ENCODE results near the gene EVL. TPM values are rescaled to one million over a fixed set of nuclear protein-coding genes. Genes with fewer than 3 reads are reported as not detected.

EVL gene
- total RNA-seq, 1 experiment from 2014 or later = 82.9 TPM

DNA sequence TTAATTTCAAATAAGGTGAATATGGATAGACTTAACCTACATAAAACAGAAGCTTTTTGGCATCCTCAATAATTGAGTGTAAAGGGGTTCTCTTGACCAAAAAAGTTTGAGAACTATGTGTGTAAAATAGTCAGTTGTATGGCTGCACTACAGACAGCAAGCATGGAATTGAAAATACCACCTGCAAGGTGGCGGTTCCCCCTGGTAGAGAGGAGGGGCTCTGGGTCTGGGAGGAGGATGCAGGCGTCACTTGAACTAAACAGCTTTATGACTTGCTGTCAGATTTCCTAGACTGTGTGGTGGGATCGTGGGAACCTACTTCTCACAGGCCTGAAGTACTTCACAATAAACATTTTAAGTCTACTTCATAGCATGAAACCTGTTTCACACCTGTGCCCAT lies 6.3 kb downstream of the EVL start:
- Histone ChIP-seq H3K36me3 (ENCODE audit: insufficient read depth, low read length, poor library complexity, severe bottlenecking) (no peaks in the 10 kb centered on the region), H3K4me3 (ENCODE audit: low read depth, low read length, poor library complexity, severe bottlenecking) (no peak overlapping the region), H3K27me3 (replicated peaks; ENCODE audit: insufficient read depth, low read depth, low read length, poor library complexity) (no peaks in the 10 kb centered on the region), H3K9me3 (ENCODE audit: low read depth, low read length, poor library complexity, severe bottlenecking) (no peaks in the 10 kb centered on the region), H3K4me1 (ENCODE audit: insufficient read depth, low read length, poor library complexity, severe bottlenecking) (peaks cover 9% of the 10 kb centered on the region), H3K27ac (ENCODE audit: low read depth, low read length, poor library complexity, severe bottlenecking) (no peak overlapping the region)
- POLR2A ChIA-PET (ENCODE audit: low non-redundant PET) = no interaction called here
- DNase-seq (ENCODE audit: low spot score) = no peak
- BruUV-seq (replicated peaks) = no TSS peak
- intact Hi-C loops (cut with micrococcal nuclease; ENCODE audit: unreplicated experiment) = no loop called here
- CTCF ChIA-PET = no interaction called here
- TF ChIP-seq, protein P1, sequence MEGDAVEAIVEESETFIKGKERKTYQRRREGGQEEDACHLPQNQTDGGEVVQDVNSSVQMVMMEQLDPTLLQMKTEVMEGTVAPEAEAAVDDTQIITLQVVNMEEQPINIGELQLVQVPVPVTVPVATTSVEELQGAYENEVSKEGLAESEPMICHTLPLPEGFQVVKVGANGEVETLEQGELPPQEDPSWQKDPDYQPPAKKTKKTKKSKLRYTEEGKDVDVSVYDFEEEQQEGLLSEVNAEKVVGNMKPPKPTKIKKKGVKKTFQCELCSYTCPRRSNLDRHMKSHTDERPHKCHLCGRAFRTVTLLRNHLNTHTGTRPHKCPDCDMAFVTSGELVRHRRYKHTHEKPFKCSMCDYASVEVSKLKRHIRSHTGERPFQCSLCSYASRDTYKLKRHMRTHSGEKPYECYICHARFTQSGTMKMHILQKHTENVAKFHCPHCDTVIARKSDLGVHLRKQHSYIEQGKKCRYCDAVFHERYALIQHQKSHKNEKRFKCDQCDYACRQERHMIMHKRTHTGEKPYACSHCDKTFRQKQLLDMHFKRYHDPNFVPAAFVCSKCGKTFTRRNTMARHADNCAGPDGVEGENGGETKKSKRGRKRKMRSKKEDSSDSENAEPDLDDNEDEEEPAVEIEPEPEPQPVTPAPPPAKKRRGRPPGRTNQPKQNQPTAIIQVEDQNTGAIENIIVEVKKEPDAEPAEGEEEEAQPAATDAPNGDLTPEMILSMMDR (conservative IDR thresholded peaks at IDR 0.05; ENCODE audit: low read depth, low read length) = no peak
- no peak for TF ChIP-seq EZH2 (IDR thresholded peaks at IDR 0.05; ENCODE audit: borderline replicate concordance, low read depth, low read length, poor library complexity, severe bottlenecking)

DNA sequence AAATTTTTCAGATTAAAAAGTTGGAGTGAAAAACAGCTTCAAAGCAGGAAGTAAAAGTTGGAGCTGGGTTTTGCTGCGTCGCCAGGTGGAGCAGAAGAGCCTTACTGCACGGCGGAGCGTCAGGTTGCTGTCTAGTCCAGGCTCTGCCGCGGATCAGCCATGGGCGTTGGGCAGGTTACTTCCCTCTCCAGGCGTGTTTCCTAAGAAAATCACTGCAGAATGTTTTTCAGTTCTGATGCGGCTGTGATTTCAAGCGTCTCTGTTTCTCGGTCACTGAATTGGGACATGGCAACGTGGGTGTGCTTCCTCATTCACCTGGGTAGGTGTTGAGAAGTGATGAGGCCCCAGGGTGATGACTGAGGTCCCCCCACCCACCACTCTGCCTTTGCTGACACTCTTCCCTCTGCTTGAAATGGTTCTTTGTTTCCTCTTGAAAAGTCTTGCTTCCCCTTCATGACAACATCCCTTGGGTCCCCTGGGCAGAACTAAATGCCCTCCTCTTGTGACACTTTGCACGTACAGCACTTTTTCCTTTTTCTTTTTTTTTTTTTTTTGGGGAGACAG lies 7.6 kb downstream of the EVL start:
- no TSS peak for BruUV-seq (replicated peaks)
- CTCF ChIA-PET = no interaction called here
- Histone ChIP-seq H3K4me1 (ENCODE audit: insufficient read depth, low read length, poor library complexity, severe bottlenecking) (peaks cover 7% of the 10 kb centered on the region), H3K9me3 (ENCODE audit: low read depth, low read length, poor library complexity, severe bottlenecking) (no peaks in the 10 kb centered on the region), H3K4me3 (ENCODE audit: low read depth, low read length, poor library complexity, severe bottlenecking) (no peak overlapping the region), H3K27ac (ENCODE audit: low read depth, low read length, poor library complexity, severe bottlenecking) (no peak overlapping the region), H3K36me3 (ENCODE audit: insufficient read depth, low read length, poor library complexity, severe bottlenecking) (no peaks in the 10 kb centered on the region), H3K27me3 (replicated peaks; ENCODE audit: insufficient read depth, low read depth, low read length, poor library complexity) (no peaks in the 10 kb centered on the region)
- no peak for DNase-seq (ENCODE audit: low spot score)
- intact Hi-C loops (cut with micrococcal nuclease; ENCODE audit: unreplicated experiment) = no loop called here
- POLR2A ChIA-PET (ENCODE audit: low non-redundant PET) = no interaction called here
- TF ChIP-seq, protein P1 (conservative IDR thresholded peaks at IDR 0.05; ENCODE audit: low read depth, low read length) = no peak
- no peak for TF ChIP-seq EZH2 (IDR thresholded peaks at IDR 0.05; ENCODE audit: borderline replicate concordance, low read depth, low read length, poor library complexity, severe bottlenecking)

GRCh38 chr14:100073576-100074430 lies 8.6 kb downstream of the EVL start:
- H3K4me3 ChIP-seq (ENCODE audit: low read depth, low read length, poor library complexity, severe bottlenecking) = no peak overlapping the region
- no peaks in the 10 kb centered on the region for H3K27me3 ChIP-seq (replicated peaks; ENCODE audit: insufficient read depth, low read depth, low read length, poor library complexity)
- H3K9me3 ChIP-seq (ENCODE audit: low read depth, low read length, poor library complexity, severe bottlenecking) = no peaks in the 10 kb centered on the region
- no TSS peak for BruUV-seq (replicated peaks)
- no peak overlapping the region for H3K27ac ChIP-seq (ENCODE audit: low read depth, low read length, poor library complexity, severe bottlenecking)
- intact Hi-C loops (cut with micrococcal nuclease; ENCODE audit: unreplicated experiment) = no loop called here
- CTCF ChIA-PET = no interaction called here
- DNase-seq (ENCODE audit: low spot score) = no peak
- no peaks in the 10 kb centered on the region for H3K36me3 ChIP-seq (ENCODE audit: insufficient read depth, low read length, poor library complexity, severe bottlenecking)
- H3K4me1 ChIP-seq (ENCODE audit: insufficient read depth, low read length, poor library complexity, severe bottlenecking) = peaks cover 14% of the 10 kb centered on the region
- TF ChIP-seq, protein P1 (conservative IDR thresholded peaks at IDR 0.05; ENCODE audit: low read depth, low read length) = no peak
- POLR2A ChIA-PET (ENCODE audit: low non-redundant PET) = no interaction called here
